ENCODE measurements around the gene SBSN.

SBSN gene

GRCh38 chr19:35528218-35529038, at the start of gene SBSN:
Gene SBSN (minus strand): TSS chr19:35528311. CDS start chr19:35528281, 30 bp downstream.
- Histone ChIP-seq H3K4me3 (peak within 1 kb of the TSS; percentile 4 to 30 (median 9)), H3K27ac (peak within 1 kb of the TSS in 18 of 21 experiments; percentile 16 to 80 (median 60))

GRCh38 chr19:35571406-35571965, 43.4 kb upstream of the SBSN start:
- no peak overlapping the region for H3K4me3 ChIP-seq
- no peak overlapping the region for H3K27ac ChIP-seq

DNA sequence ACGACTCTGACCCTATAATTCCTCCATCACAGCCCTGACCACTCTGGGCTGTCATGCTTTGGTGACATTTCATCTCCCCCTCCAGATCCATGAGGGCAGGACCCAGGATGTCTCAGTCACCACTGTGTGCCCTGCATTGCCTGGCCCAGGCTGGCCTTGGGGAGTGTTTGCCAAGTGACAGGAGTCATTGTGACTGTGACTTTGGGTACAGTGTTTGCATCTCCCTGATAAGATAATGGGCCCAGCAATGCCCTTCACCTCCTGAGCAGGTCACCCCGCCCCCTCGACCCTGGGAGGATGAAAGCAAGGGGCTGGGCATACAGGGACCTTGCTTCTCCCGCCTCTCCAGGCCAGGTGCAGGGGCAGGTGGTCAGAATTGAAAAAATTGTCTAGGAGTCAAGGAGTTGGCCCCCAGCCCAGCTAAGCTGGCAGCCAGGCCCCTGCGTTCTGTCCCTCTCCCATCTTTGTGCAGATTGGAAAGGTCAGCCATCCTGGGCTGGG, 41.2 kb upstream of the SBSN start:
- Histone ChIP-seq H3K4me3 (no peak overlapping the region), H3K27ac (no peak overlapping the region)

DNA sequence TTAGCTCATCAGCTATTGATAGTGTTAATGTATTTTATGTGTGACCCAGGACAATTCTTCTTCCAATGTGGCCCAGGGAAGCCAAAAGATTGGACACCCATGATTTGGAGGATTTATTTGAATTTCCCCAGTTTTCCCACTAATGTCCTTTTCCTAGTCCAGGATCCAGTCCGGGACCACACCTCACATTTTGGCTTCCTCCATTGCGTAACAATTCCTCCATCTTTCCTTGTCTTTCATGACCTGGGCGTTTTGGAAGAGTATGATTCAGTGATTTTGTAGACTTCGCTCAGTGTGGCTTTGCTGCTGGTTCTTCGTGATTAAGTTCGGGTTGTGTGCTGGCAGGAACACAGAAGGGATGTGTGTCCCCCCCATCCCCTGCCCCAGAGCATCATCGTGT, 38.6 kb upstream of the SBSN start:
- Histone ChIP-seq H3K4me3 (no peak overlapping the region), H3K27ac (no peak overlapping the region)

- H3K4me3 ChIP-seq: no peak overlapping the region
- no peak overlapping the region for H3K27ac ChIP-seq
Observed at GRCh38 chr19:35565016-35565856, 37.1 kb upstream of the SBSN start.

- no peak within 1 kb of the TSS for H3K27ac ChIP-seq
- no peak within 1 kb of the TSS for H3K4me3 ChIP-seq
Observed at GRCh38 chr19:35563207-35563829, 35.2 kb upstream of the SBSN start, which contains the start of gene ATP4A. Gene ATP4A (minus strand): TSS chr19:35563658. CDS start chr19:35563629, 29 bp downstream.

GRCh38 chr19:35562776-35563175, 34.7 kb upstream of the SBSN start:
- Histone ChIP-seq H3K4me3 (no peak overlapping the region), H3K27ac (no peak overlapping the region)

- Histone ChIP-seq H3K4me3 (no peak overlapping the region), H3K27ac (no peak overlapping the region)
Observed at GRCh38 chr19:35562336-35562735, 34.2 kb upstream of the SBSN start.

GRCh38 chr19:35561436-35561835, 33.3 kb upstream of the SBSN start:
- no peak overlapping the region for H3K27ac ChIP-seq
- H3K4me3 ChIP-seq: no peak overlapping the region

GRCh38 chr19:35560677-35561076, 32.6 kb upstream of the SBSN start:
- Histone ChIP-seq H3K4me3 (no peak overlapping the region), H3K27ac (no peak overlapping the region)

GRCh38 chr19:35560271-35560670, 32.2 kb upstream of the SBSN start:
- Histone ChIP-seq H3K27ac (no peak overlapping the region), H3K4me3 (no peak overlapping the region)

DNA sequence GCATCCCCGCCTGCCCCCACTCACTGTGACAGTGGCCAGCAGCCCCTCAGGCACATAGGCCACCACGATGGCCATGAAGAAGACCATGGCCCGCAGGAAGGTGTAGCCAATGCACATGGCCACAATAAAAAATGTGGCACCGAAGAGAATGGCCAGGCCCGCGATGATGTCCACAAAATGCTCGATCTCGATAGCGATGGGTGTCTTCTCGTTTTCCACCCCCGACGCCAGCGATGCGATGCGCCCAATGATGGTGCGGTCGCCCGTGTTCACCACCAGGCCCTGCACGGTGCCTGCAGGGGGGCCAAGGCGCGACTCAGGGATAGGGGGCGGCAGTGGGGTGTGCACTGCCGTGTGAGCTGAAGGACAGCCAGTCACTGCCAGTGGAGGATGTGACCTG, 31.7 kb upstream of the SBSN start:
- no peak overlapping the region for H3K4me3 ChIP-seq
- no peak overlapping the region for H3K27ac ChIP-seq

DNA sequence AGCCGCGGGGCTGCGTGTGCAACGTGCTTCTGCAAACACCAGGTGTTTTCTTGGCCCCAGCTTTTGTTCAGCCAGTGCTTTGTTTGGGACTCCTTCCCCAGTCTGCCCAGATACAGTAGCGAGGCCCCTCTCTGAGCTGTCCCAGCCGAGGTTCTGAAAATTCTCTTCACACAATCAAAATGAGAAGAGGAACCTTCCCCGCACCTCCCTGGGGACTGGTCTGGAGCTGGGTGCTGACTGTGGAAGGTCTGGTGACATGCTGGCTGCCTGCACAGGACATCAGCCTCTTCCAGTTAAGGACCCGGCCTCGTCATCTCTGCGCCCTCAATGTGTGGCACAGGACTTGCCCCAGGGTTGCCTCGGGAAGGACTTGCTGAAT, 31.2 kb upstream of the SBSN start:
- H3K27ac ChIP-seq: no peak overlapping the region
- no peak overlapping the region for H3K4me3 ChIP-seq

DNA sequence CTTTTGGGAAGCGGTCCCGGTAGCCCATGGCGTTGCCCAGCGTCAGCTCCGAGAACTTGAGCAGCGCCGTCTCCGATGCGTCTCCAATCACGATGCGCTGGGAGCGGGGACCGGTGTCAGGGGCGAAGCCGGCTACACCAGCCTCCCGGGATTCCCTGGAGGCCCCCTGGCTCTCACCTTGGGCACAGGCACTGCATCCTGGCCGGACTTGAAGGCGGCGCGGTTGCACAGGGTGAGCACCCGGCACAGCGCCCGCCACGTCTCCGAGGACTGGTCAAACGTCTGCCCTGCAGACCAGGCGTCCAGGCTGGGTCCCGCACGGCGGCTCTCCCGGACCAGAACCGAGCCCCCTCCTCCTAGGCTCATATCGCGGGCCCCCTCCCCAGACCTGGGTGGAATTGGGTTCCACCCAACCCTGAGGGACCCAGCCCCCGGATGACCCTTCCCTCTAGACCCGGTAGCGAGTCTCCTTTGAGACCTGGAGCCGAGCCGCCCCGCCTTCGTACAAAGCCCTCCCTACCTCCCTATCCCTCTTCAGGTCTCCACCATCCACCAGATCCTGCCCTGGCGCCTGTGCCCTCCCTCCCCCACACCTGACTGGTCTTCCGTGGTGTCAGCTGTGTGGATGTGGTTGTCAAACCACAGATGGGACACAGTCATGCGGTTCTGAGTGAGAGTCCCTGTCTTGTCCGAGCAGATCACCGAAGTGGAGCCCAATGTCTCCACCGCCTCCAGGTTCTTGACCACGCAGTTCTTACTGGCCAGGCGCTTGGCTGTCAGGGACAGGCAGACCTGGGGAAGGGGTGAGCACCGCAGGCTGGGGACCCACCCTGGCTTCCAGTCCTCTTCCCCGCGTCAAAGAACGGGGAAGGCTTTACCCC, 30.5 kb upstream of the SBSN start:
- Histone ChIP-seq H3K27ac (no peak overlapping the region), H3K4me3 (peak overlapping the region in 2 of 7 experiments; percentile 7 to 26)

GRCh38 chr19:35557539-35558399, 29.7 kb upstream of the SBSN start:
- peak overlapping the region in 5 of 7 experiments; percentile 7 to 26 (median 8) for H3K4me3 ChIP-seq

GRCh38 chr19:35556846-35557538, 28.9 kb upstream of the SBSN start:
- H3K4me3 ChIP-seq: no peak overlapping the region
- no peak overlapping the region for H3K27ac ChIP-seq

More at GRCh38 chr19:35557539-35558399, 29.7 kb upstream of the SBSN start:
- no peak overlapping the region for H3K27ac ChIP-seq

DNA sequence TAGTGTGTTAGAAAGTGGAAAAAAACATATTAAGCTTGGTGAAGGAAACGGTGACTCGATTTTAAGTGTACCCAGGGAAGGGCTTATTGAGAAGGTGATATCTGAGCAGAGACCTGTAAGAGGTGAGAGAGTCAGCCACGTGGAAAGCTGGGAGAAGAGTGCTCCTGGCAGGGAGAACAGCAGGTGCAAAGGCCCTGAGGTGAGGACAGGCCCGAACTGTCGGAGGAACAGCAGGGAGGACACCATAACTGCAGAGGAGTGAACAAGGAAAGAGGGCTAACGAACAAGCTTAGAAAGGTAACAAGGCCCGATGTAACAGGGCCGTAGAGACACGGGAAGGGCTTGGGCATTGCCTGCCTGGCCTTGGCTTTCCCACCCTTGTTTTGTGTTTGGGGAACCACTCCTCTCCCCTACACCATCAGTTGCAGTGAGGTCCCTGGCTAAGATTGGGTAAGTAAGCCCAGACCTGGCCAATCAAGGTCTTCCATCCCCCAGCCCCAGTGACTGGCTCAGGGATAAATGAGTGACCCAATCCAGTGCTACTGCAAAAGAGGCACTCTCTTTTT, 28.0 kb upstream of the SBSN start:
- no peak overlapping the region for H3K4me3 ChIP-seq
- no peak overlapping the region for H3K27ac ChIP-seq

All from skin epidermis (tissue), 12 donors.